A549 (cell line): ENCODE results near the gene DARS1. TPM values are rescaled to one million over a fixed set of nuclear protein-coding genes. Genes with fewer than 3 reads are reported as not detected.

Experiments
- ATAC-seq, 2 experiments: fragments of 200-7000 bp in 1 of 2; fragments of >200 bp in 1 of 2; cut with Nextera tagmentation in 1 of 2; cut with Tn5 transposase in 1 of 2; 3 replicates each; pipeline versions ENCODE4 v1.8.0 to v1.9.1; 2018 to 2020; ENCODE audit warnings: mild to moderate bottlenecking in 1 of 2, moderate library complexity in 1 of 2
- CTCF ChIA-PET: fragments of 300-600 bp; sonication (Branson Sonifier 250); formaldehyde crosslinking; extraction: SDS; loops from one replicate; lab custom pipeline; 2021; ENCODE audit warnings: antibody characterized with exemption, inconsistent platforms; lab: Yijun Ruan, JAX
- POLR2A ChIA-PET: fragments of 350-600 bp; formaldehyde crosslinking; extraction: SDS; loops from one replicate; lab custom pipeline; 2021; ENCODE audit warnings: antibody characterized with exemption, inconsistent platforms; lab: Yijun Ruan, JAX
- DNase-seq, 2 experiments: peaks; one replicate each; pipeline versions ENCODE4 v3.0.0 to v3.0.0-alpha.2; 2011 to 2016; ENCODE audit warnings: low read depth in 1 of 2, low spot score in 1 of 2
- FAIRE-seq: peaks from 2 replicates; lab custom pipeline; 2011; peaks lifted over from hg19 to GRCh38; lab: Jason Lieb, UNC
- H3K27ac ChIP-seq, 2 experiments: fragments of >200 bp; sonication (Bioruptor Twin); formaldehyde crosslinking; 3 replicates each; pipeline ENCODE4 v1.5.1; 2016 to 2017
- H3K4me1 ChIP-seq: fragments of >200 bp; sonication (Bioruptor Twin); formaldehyde crosslinking; 3 replicates; pipeline ENCODE4 v1.6.1; 2016
- H3K4me2 ChIP-seq: fragments of >200 bp; sonication (Bioruptor Twin); formaldehyde crosslinking; 3 replicates; pipeline ENCODE4 v1.6.1; 2016
- H3K4me3 ChIP-seq: fragments of >200 bp; sonication (Bioruptor Twin); formaldehyde crosslinking; 3 replicates; pipeline ENCODE4 v1.5.1; 2016
- H3K9me3 ChIP-seq: fragments of >200 bp; sonication (Bioruptor Twin); formaldehyde crosslinking; 3 replicates; pipeline ENCODE4 v1.6.1; 2016
- BHLHE40 ChIP-seq: IDR thresholded peaks from 2 replicates; pipeline ENCODE4 v1.6.1; 2012; ENCODE audit warnings: low read depth, low read length, inconsistent platforms
- CHD2 ChIP-seq: fragments of 150-350 bp; IDR thresholded peaks from 2 replicates; pipeline ENCODE4 v1.6.1; 2014; ENCODE audit warnings: low read length; ENCODE audit not compliant: partially characterized antibody
- EHF ChIP-seq: fragments of 250-450 bp; sonication (Bioruptor Pico); IDR thresholded peaks from 2 replicates; pipeline ENCODE4 v1.5.0; 2020; ENCODE audit warnings: mild to moderate bottlenecking
- EP300 ChIP-seq, 2 experiments: fragments of >200 bp; sonication (Bioruptor Twin); formaldehyde crosslinking; IDR thresholded peaks; 2 replicates in 1 of 2; 3 replicates in 1 of 2; pipeline ENCODE4 v1.6.1; 2016 to 2017
- HDAC2 ChIP-seq: fragments of 200-600 bp; sonication (generic); IDR thresholded peaks from 2 replicates; pipeline ENCODE4 v1.6.1; 2016
- HOXA7 ChIP-seq: fragments of 250-450 bp; sonication (Bioruptor Pico); IDR thresholded peaks from 2 replicates; pipeline ENCODE4 v1.5.0; 2020; ENCODE audit warnings: mild to moderate bottlenecking, moderate library complexity
- HOXB13 ChIP-seq: fragments of 250-450 bp; sonication (Bioruptor Pico); IDR thresholded peaks from 2 replicates; pipeline ENCODE4 v1.5.0; 2020; ENCODE audit warnings: low read depth, mild to moderate bottlenecking, moderate library complexity
- HOXB5 ChIP-seq: fragments of 250-450 bp; sonication (Bioruptor Pico); IDR thresholded peaks from 2 replicates; pipeline ENCODE4 v1.5.0; 2020; ENCODE audit warnings: mild to moderate bottlenecking, moderate library complexity
- JUN ChIP-seq, 2 experiments: fragments of >200 bp; sonication (Bioruptor Twin); formaldehyde crosslinking; IDR thresholded peaks; 2 replicates in 1 of 2; 3 replicates in 1 of 2; pipeline ENCODE4 v1.6.1; 2016 to 2017
- KDM1A ChIP-seq: fragments of 200-600 bp; sonication (generic); IDR thresholded peaks from 2 replicates; pipeline ENCODE4 v1.6.1; 2016; ENCODE audit warnings: low read depth, mild to moderate bottlenecking
- MAX ChIP-seq: IDR thresholded peaks from 2 replicates; pipeline ENCODE4 v1.6.1; 2012
- MAZ ChIP-seq: fragments of 150-350 bp; IDR thresholded peaks from 2 replicates; pipeline ENCODE4 v1.6.1; 2014; ENCODE audit warnings: antibody characterized with exemption, low read depth, low read length, borderline replicate concordance
- POLR2AphosphoS2 ChIP-seq: conservative IDR thresholded peaks from 2 replicates; pipeline ENCODE4 v1.6.1; 2012; ENCODE audit warnings: low read length, improper control_type of control experiment, inconsistent platforms
- RAD21 ChIP-seq, 2 experiments: fragments of >200 bp in 1 of 2; sonication (Bioruptor Twin) in 1 of 2; formaldehyde crosslinking in 1 of 2; IDR thresholded peaks in 1 of 2; conservative IDR thresholded peaks in 1 of 2; 2 replicates in 1 of 2; 3 replicates in 1 of 2; pipeline ENCODE4 v1.6.1; 2012 to 2018; ENCODE audit warnings: inconsistent platforms in 1 of 2
- RARB ChIP-seq: fragments of 250-450 bp; sonication (Bioruptor Pico); IDR thresholded peaks from 2 replicates; pipeline ENCODE4 v1.8.0; 2021; ENCODE audit warnings: mild to moderate bottlenecking, moderate library complexity
- RCOR1 ChIP-seq: fragments of 150-350 bp; IDR thresholded peaks from 2 replicates; pipeline ENCODE4 v1.6.1; 2014; ENCODE audit warnings: antibody characterized with exemption, low read length, low read depth
- TFCP2L1 ChIP-seq: fragments of 250-450 bp; sonication (Bioruptor Pico); IDR thresholded peaks from 2 replicates; pipeline ENCODE4 v1.5.0; 2021; ENCODE audit warnings: mild to moderate bottlenecking
- TP53 ChIP-seq: fragments of 250-450 bp; sonication (Bioruptor Pico); IDR thresholded peaks from 2 replicates; pipeline ENCODE4 v1.5.0; 2021; ENCODE audit warnings: mild to moderate bottlenecking, moderate library complexity
- ZNF302 ChIP-seq: fragments of 250-450 bp; sonication (Bioruptor Pico); IDR thresholded peaks from 2 replicates; pipeline ENCODE4 v1.9.0; 2021; ENCODE audit warnings: inconsistent platforms, mild to moderate bottlenecking, moderate library complexity
- ZSCAN20 ChIP-seq: fragments of 250-450 bp; sonication (Bioruptor Pico); IDR thresholded peaks from 2 replicates; pipeline ENCODE4 v1.8.0; 2022; ENCODE audit warnings: mild to moderate bottlenecking, moderate library complexity
- WGBS: methylation state at CpG from one replicate; pipeline ENCODE4 v1.1.6; 2017; ENCODE audit errors: missing lambda C conversion rate; 5-methylcytosine and 5-hydroxymethylcytosine counted together
- polyA plus RNA-seq, 4 experiments: library from polyadenylated mRNA; depleted of rRNA in 3 of 4; stranded (reverse); fragments of >200 nt; fragmentation: RNase III in 1 of 4; extraction: RNeasy Plus Mini Kit Qiagen cat#74134 plus additional on column Dnase treatment in 1 of 4; gene quantifications; 2 replicates in 3 of 4; 3 replicates in 1 of 4; pipeline ENCODE4 v1.2.3, GENCODE V29; 2011 to 2017
- TF ChIP-seq, protein P1 (sequence below): fragments of >200 bp; sonication (Bioruptor Twin); formaldehyde crosslinking; IDR thresholded peaks from 2 replicates; pipeline ENCODE4 v1.6.1; 2016
- TF ChIP-seq, protein P2 (sequence below): fragments of 250-450 bp; sonication (Bioruptor Pico); IDR thresholded peaks from 2 replicates; pipeline ENCODE4 v1.5.0; 2020; ENCODE audit warnings: low read depth, mild to moderate bottlenecking, moderate library complexity
- TF ChIP-seq, protein P3 (sequence below): fragments of 200-600 bp; sonication (generic); IDR thresholded peaks from 2 replicates; pipeline ENCODE4 v1.6.1; 2016; ENCODE audit warnings: antibody characterized with exemption, mild to moderate bottlenecking, moderate library complexity
- TF ChIP-seq, protein P4 (sequence below): IDR thresholded peaks from 2 replicates; pipeline ENCODE4 v1.6.1; 2012
- TF ChIP-seq, protein P5 (sequence below): fragments of 450-650 bp; IDR thresholded peaks from 2 replicates; pipeline ENCODE4 v1.6.1; 2014; ENCODE audit warnings: antibody characterized with exemption

The DARS1 gene
- polyA plus RNA-seq, 2 of the 4 experiments (the other 2 are of a cell fraction), result 83.8 to 130 TPM

DNA sequence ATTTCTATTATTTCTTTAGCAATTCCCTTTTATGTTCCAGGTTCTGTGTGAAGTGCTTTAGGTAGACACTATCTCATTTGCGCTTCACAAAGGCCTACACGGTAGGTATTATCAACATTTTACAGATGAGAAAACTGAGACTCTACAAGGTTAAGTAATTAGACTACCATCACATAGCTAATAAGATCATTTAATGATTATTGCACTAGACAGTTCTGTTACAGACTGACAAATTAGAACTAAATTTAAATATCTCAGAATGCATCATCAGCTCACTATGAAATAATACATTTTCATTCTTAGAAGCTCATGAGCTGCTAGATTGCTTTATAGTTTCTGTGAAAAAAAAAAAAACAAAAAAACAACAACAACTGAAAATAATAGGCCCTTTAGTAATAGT is 37.9 kb downstream of the DARS1 start:
- no peak for FAIRE-seq
- ChIA-PET POLR2A (no interaction called here), CTCF (interaction anchor here (1.1 to 1.8 kb wide), 2 partner anchors 33 to 34 kb away, joined by 3 to 5 read pairs; no protein-coding TSS in a partner anchor)
- no peak overlapping the region for H3K27ac ChIP-seq
- peak overlapping the region; percentile 77; the same call in 2 of the 3 replicates for H3K4me2 ChIP-seq
- H3K4me1 ChIP-seq, result peaks cover 24% of the 10 kb centered on the region
- no peaks in the 10 kb centered on the region for H3K9me3 ChIP-seq
- H3K4me3 ChIP-seq, result no peak overlapping the region
- ATAC-seq, result no peak
- TF ChIP-seq RCOR1 (no peak), KDM1A (no peak), HOXB5 (CRISPR knock-in tag) (no peak), HDAC2 (no peak), EP300 (IDR thresholded peaks at IDR 0.05) (no peak), RAD21 (conservative IDR thresholded peaks at IDR 0.05 in 1 of 2, IDR thresholded peaks at IDR 0.05 in 1 of 2) (no peak), TP53 (CRISPR knock-in tag) (no peak)
- TF ChIP-seq, protein P1, sequence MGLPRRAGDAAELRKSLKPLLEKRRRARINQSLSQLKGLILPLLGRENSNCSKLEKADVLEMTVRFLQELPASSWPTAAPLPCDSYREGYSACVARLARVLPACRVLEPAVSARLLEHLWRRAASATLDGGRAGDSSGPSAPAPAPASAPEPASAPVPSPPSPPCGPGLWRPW, result no peak
- TF ChIP-seq, protein P2, sequence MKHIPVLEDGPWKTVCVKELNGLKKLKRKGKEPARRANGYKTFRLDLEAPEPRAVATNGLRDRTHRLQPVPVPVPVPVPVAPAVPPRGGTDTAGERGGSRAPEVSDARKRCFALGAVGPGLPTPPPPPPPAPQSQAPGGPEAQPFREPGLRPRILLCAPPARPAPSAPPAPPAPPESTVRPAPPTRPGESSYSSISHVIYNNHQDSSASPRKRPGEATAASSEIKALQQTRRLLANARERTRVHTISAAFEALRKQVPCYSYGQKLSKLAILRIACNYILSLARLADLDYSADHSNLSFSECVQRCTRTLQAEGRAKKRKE (CRISPR knock-in tag), result no peak
- 94% methylated on average over 2 of the region's 2 CpGs for WGBS
- no peak for DNase-seq

DNA sequence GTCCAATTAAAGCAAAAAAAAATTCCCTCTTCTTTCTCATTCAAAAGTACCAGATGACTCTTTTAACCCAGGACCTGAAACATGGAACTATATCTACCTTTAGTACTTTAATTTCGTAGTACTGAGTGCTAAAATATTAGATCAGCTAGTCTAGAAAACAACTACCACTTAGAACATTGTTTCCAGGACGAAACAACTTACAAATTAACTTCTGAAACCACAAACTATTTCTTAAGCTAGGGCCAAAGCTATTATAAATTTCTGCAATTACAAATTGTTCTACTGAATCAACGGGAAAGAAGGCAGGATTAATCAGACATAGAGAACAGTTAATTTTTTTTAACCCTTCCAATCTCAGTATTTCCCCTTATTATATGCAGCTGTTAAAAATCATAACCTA is 39.9 kb downstream of the DARS1 start:
- FAIRE-seq (peak; percentile 32), ATAC-seq (no peak), DNase-seq (no peak)
- 91% methylated on average over 3 of the region's 3 CpGs for WGBS
- Histone ChIP-seq H3K4me3 (no peak overlapping the region), H3K4me1 (peaks cover 24% of the 10 kb centered on the region), H3K9me3 (no peaks in the 10 kb centered on the region), H3K4me2 (no peak overlapping the region), H3K27ac (no peak overlapping the region)
- POLR2A ChIA-PET, result no interaction called here
- TF ChIP-seq ZNF302 (CRISPR knock-in tag), result no peak
- TF ChIP-seq JUN (IDR thresholded peaks at IDR 0.05), result no peak
- TF ChIP-seq, protein P3, sequence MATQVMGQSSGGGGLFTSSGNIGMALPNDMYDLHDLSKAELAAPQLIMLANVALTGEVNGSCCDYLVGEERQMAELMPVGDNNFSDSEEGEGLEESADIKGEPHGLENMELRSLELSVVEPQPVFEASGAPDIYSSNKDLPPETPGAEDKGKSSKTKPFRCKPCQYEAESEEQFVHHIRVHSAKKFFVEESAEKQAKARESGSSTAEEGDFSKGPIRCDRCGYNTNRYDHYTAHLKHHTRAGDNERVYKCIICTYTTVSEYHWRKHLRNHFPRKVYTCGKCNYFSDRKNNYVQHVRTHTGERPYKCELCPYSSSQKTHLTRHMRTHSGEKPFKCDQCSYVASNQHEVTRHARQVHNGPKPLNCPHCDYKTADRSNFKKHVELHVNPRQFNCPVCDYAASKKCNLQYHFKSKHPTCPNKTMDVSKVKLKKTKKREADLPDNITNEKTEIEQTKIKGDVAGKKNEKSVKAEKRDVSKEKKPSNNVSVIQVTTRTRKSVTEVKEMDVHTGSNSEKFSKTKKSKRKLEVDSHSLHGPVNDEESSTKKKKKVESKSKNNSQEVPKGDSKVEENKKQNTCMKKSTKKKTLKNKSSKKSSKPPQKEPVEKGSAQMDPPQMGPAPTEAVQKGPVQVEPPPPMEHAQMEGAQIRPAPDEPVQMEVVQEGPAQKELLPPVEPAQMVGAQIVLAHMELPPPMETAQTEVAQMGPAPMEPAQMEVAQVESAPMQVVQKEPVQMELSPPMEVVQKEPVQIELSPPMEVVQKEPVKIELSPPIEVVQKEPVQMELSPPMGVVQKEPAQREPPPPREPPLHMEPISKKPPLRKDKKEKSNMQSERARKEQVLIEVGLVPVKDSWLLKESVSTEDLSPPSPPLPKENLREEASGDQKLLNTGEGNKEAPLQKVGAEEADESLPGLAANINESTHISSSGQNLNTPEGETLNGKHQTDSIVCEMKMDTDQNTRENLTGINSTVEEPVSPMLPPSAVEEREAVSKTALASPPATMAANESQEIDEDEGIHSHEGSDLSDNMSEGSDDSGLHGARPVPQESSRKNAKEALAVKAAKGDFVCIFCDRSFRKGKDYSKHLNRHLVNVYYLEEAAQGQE, result no peak
- no peak for TF ChIP-seq TP53 (CRISPR knock-in tag)
- TF ChIP-seq, protein P4, sequence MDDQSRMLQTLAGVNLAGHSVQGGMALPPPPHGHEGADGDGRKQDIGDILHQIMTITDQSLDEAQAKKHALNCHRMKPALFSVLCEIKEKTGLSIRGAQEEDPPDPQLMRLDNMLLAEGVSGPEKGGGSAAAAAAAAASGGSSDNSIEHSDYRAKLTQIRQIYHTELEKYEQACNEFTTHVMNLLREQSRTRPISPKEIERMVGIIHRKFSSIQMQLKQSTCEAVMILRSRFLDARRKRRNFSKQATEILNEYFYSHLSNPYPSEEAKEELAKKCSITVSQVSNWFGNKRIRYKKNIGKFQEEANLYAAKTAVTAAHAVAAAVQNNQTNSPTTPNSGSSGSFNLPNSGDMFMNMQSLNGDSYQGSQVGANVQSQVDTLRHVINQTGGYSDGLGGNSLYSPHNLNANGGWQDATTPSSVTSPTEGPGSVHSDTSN, result no peak
- TF ChIP-seq, protein P1, result no peak
- no peak for TF ChIP-seq EP300 (IDR thresholded peaks at IDR 0.05)
- CTCF ChIA-PET, result no interaction called here

DNA sequence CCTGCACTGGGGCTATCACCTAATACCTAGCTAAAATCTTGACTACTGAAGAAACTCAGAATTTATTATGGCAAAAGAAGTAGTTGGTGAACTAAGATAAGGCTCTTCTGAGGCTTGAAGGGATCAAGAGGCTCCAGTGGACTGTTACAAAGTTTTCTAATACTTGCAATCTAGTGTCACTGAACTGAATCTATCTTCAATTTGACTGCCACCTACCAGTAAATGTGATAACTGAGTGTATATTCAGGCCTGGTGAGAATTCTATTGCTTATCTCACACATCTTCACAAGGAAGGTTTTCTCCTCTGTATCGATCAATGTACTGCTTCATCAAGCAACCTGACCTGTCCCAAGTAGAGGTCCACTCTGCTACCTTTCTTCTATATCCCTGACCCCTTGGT is 40.8 kb downstream of the DARS1 start:
- 93% methylated on average over 1 of the region's 1 CpG for WGBS
- Histone ChIP-seq H3K4me1 (peaks cover 19% of the 10 kb centered on the region), H3K9me3 (no peaks in the 10 kb centered on the region), H3K4me3 (no peak overlapping the region), H3K27ac (no peak overlapping the region), H3K4me2 (no peak overlapping the region)
- ChIA-PET POLR2A (no interaction called here), CTCF (no interaction called here)
- FAIRE-seq (no peak), ATAC-seq (no peak), DNase-seq (no peak)
- TF ChIP-seq ZSCAN20 (no peak), POLR2AphosphoS2 (no peak), CHD2 (no peak), MAZ (no peak), BHLHE40 (no peak), HOXA7 (CRISPR knock-in tag) (no peak), MAX (no peak), EHF (CRISPR knock-in tag) (no peak), RARB (CRISPR knock-in tag) (no peak), HOXB13 (CRISPR knock-in tag) (no peak), JUN (IDR thresholded peaks at IDR 0.05) (no peak), TFCP2L1 (CRISPR knock-in tag) (no peak)
- TF ChIP-seq, protein P5, sequence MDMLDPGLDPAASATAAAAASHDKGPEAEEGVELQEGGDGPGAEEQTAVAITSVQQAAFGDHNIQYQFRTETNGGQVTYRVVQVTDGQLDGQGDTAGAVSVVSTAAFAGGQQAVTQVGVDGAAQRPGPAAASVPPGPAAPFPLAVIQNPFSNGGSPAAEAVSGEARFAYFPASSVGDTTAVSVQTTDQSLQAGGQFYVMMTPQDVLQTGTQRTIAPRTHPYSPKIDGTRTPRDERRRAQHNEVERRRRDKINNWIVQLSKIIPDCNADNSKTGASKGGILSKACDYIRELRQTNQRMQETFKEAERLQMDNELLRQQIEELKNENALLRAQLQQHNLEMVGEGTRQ, result no peak
- TF ChIP-seq, protein P2 (CRISPR knock-in tag), result no peak
